ENCODE measurements around the gene DBNDD1.
"Not testable (repeated sequence)": the region's sequence is repeated elsewhere in the genome, so short reads cannot be mapped to it uniquely, and the experiment has no call there.

Gene DBNDD1

GRCh38 chr16:89986600-89986999, 32.7 kb downstream of the DBNDD1 start:
- DNase-seq, result no peak

- no peak for DNase-seq
Observed at GRCh38 chr16:89985219-89985618, 34.0 kb downstream of the DBNDD1 start.

- no peak for DNase-seq
Observed at GRCh38 chr16:89984216-89984615, 35.0 kb downstream of the DBNDD1 start.

- DNase-seq, result no peak
Observed at GRCh38 chr16:89983536-89983935, 35.7 kb downstream of the DBNDD1 start.

GRCh38 chr16:89982318-89982717, 36.9 kb downstream of the DBNDD1 start:
- DNase-seq, result no peak

GRCh38 chr16:89981414-89981813, 37.8 kb downstream of the DBNDD1 start:
- no peak for DNase-seq

- no peak for DNase-seq
Observed at GRCh38 chr16:89974870-89975269, 44.4 kb downstream of the DBNDD1 start.

- DNase-seq, result no peak
Observed at GRCh38 chr16:89973654-89974335, 45.5 kb downstream of the DBNDD1 start.

GRCh38 chr16:89973235-89973634, 46.0 kb downstream of the DBNDD1 start:
- no peak for DNase-seq

GRCh38 chr16:89972244-89973234, 46.7 kb downstream of the DBNDD1 start:
- DNase-seq, result peak; percentile 97

- DNase-seq, result no peak
Observed at GRCh38 chr16:89971495-89972243, 47.6 kb downstream of the DBNDD1 start.

- peak; percentile 85 for DNase-seq
Observed at GRCh38 chr16:89969741-89970410, 49.4 kb downstream of the DBNDD1 start.

GRCh38 chr16:89968074-89968473, 51.2 kb downstream of the DBNDD1 start:
- DNase-seq, result not testable (repeated sequence)

- DNase-seq, result not testable (repeated sequence)
Observed at GRCh38 chr16:89967436-89967835, 51.8 kb downstream of the DBNDD1 start.

GRCh38 chr16:89966756-89967155, 52.5 kb downstream of the DBNDD1 start:
- no peak for DNase-seq

- no peak for DNase-seq
Observed at GRCh38 chr16:89965447-89966225, 53.6 kb downstream of the DBNDD1 start.

GRCh38 chr16:89964201-89964600, 55.1 kb downstream of the DBNDD1 start:
- no peak for DNase-seq

GRCh38 chr16:89962754-89963498, 56.3 kb downstream of the DBNDD1 start:
- DNase-seq, result no peak

- no peak for DNase-seq
Observed at GRCh38 chr16:89961920-89962319, 57.3 kb downstream of the DBNDD1 start.

- no peak for DNase-seq
Observed at GRCh38 chr16:89960966-89961365, 58.3 kb downstream of the DBNDD1 start.

GRCh38 chr16:89958596-89958995, 60.7 kb downstream of the DBNDD1 start:
- DNase-seq, result no peak

Measured in hematopoietic multipotent progenitor cell treated with erythropoietin and hydrocortisone succinate and interleukin-3 and kit ligand, for 4 days (in vitro differentiated cells).